NCI-H2107 treated with DMSO at 0.1 percent for 48 hours (cell line): ENCODE data around the gene ALDH5A1.
"Not testable (repeated sequence)": the region's sequence is repeated elsewhere in the genome, so short reads cannot be mapped to it uniquely, and the experiment has no call there.

Experiments used
- DNase-seq: peaks from one replicate; lab custom pipeline; 2025; ENCODE audit not compliant: unreplicated experiment; lab: John Stamatoyannopoulos, UW

Gene ALDH5A1

DNA sequence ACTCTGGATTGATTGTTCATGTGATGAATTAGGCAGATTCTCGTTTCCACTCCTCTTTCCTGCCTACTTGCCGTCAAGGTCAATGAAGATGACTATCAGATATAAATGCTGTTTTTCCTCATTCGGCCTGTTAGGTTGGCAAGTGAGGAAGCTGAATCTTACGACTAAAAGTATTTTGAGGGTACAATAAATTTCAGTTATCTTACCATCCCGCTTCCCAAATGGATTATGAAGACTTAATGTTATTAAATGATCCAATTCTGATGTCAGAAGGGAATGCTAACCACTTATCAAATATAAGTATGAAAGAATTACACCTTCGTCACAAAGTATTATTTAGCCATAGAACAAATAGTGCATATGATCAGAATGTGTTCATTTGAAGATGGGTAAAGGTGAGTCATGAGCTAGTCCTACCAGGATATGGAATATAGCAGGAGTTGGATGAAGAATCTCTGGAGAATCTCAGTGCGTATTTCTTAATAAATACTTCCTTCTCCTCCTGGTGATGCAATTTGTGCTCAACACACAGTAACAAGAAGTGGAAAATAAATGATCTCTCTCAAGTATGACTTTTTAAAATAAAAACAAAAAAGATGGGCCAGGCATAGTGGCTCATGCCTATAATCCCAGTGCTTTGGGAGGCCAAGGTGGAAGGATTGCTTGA lies 10.0 kb upstream of the ALDH5A1 start:
- DNase-seq = no peak

DNA sequence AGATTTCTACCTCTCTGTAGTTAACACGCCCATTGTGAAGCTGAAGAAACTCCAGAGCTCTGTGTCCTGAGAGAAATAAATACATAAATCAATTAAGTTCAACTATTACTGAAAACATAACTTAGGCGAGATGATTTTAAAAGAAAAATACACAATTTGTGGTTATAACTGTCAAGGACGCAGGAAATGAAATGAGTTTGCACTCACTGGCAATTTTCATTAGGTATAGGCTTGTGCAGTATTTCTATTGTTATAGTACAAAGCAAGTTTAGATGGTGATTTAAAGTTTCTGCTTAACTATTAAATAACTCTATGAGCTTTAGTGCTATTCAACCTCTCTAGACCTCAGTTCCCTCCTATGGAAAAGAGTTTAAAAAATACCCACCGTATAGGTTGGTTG lies 8.7 kb upstream of the ALDH5A1 start:
- DNase-seq = no peak

DNA sequence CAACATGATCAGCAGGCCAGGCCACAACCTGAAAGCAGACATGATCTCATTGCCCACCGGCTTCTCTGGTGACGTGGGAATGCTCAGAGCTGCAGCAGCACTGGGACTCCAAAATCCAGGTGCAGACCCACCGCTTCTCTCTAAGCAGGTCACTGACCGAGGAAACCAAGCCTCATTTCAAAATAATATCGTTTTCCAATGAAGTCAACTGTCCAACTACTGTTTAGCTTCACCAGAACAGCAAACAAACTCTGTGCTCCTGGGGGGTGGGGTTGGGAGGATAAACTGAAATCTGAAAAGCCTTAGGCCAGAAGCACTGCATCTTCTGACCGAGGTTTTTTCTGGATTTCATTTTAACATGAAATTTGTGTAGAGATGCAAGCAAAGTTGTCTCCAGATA lies 5.3 kb upstream of the ALDH5A1 start, which contains the start of gene GPLD1:
GPLD1 (minus strand) TSS at position 109 of the 400 bp plus-strand sequence; CDS start at position 42, 67 bp downstream.
- no peak for DNase-seq

GRCh38 chr6:24489881-24490280 lies 4.9 kb upstream of the ALDH5A1 start:
- DNase-seq = no peak

GRCh38 chr6:24490948-24491347 lies 3.8 kb upstream of the ALDH5A1 start:
- DNase-seq = no peak

DNA sequence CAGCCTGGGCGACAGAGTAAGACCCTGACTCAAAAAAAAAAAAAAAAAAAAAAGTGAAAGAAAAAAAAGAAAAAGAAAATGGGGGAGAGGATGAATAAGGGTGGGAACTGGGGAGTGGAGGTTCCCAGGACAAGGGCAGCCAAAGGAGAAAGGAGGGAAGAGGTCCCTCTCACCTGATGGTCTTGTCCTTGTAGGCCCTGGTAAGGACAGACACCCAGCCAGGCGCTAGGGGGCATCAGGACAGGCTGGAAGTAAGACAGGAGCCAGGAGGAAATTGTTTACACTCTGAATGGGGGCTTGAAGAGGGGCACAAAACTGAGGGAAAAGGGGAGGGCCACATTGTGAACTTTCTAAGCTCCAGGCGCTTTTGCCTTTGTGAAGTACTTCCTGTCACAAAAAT lies 2.3 kb upstream of the ALDH5A1 start:
- DNase-seq = no peak

- no peak for DNase-seq
Observed at GRCh38 chr6:24493945-24494820, 586 bp upstream of the ALDH5A1 start.

- no peak for DNase-seq
Observed at GRCh38 chr6:24497254-24497970, 2.6 kb downstream of the ALDH5A1 start.

GRCh38 chr6:24500683-24501082 lies 5.9 kb downstream of the ALDH5A1 start:
- DNase-seq = no peak

DNA sequence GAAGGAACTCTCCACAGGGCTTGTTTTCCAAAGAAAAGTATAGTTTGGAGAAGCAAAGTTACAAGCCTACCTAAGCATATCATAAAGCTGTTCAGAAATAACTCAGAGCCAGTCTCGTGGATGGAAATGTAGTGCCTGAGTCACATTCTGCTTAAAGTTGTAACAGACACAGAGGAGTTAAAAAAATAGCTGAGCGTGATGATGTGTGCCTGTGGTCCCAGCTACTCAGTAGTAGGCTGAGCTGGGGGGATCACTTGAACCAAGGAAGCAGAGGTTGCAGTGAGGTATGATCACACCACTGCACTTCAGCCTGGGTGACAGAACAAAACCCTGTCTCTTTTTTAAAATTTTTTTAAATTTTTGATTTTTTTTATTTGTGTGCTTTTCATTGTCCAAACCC lies 6.6 kb downstream of the ALDH5A1 start:
- no peak for DNase-seq

- no peak for DNase-seq
Observed at GRCh38 chr6:24501914-24502313, 7.1 kb downstream of the ALDH5A1 start.

DNA sequence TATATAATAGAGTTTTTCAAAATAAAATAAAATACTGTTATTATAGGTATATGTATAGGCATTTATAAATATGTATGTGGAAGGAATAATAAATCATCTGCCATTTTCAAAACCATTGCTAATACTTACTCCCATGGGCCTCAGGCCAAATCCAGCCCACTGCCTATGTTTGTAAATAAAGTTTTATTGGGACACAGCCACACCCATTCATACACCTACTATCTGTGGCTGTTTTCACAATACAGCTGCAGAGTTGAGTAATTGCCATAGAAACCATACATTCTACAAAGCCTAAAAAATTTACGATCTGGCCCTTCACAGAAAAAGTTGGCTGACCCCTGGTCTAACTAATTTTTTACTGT lies 9.5 kb downstream of the ALDH5A1 start:
- DNase-seq = no peak

GRCh38 chr6:24504649-24505586 lies 10.1 kb downstream of the ALDH5A1 start:
- no peak for DNase-seq

GRCh38 chr6:24506814-24507520 lies 12.2 kb downstream of the ALDH5A1 start:
- DNase-seq = no peak

DNA sequence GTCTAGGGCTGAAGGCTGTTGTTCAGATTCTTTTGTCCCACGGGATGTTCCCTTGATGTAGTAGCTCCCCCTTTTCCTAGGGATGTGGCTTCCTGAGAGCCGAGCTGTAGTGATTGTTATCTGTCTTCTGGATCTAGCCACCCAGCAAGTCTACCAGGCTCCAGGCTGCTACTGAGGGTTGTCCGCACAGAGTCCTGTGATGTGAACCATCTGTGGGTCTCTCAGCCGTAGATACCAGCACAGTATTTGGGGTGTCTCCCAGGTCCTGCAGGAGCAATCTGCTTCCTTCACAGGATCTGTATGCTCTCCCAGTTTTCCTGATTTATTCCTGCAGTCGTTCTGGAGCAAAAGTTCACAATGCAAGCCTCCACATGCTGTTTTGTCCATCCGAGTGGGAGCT lies 17.2 kb downstream of the ALDH5A1 start:
- DNase-seq = not testable (repeated sequence)

- DNase-seq = no peak
Observed at GRCh38 chr6:24513602-24514001, 18.8 kb downstream of the ALDH5A1 start.

DNA sequence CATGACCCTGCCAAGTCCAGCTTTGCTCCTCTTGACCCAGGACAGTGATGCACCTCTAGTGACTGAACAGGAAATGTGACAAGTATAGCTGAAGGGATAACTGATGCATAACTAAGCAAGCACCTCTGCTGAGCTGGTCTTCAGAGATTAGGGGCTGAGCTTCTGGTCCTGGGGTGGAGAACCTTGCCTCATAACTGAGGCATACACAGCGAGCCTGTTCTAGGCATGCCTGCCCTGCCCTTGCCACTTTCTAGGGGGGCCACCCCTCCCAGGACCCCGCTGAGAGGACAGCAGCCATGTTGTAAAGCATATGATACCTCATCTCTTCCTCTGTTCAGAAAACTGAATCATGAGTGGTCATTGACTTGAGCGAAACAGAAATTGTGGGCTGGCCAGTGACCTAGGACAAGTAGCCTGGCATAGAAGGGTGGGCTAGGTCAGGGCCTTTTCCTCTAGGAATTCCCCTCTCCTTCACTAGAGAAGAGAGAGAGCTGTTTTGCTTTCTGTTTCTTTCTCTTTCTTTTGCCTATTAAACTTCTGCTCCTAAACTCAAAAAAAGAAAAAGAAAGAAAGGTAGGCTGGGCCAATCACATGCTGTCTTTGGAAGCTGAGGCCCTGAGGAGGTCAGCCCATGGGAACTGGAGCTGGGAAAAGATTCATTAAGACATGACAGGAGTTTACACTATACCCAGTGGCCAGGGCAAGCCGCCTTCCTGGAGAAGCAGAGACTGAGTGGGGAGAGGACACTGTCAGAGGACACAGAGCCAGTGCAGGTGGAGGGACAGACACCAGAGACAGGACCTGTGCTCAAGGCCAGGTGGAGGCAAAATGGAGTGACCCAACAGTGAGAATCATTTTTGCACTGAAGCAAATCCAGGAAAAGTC lies 23.1 kb downstream of the ALDH5A1 start:
- DNase-seq = no peak

DNA sequence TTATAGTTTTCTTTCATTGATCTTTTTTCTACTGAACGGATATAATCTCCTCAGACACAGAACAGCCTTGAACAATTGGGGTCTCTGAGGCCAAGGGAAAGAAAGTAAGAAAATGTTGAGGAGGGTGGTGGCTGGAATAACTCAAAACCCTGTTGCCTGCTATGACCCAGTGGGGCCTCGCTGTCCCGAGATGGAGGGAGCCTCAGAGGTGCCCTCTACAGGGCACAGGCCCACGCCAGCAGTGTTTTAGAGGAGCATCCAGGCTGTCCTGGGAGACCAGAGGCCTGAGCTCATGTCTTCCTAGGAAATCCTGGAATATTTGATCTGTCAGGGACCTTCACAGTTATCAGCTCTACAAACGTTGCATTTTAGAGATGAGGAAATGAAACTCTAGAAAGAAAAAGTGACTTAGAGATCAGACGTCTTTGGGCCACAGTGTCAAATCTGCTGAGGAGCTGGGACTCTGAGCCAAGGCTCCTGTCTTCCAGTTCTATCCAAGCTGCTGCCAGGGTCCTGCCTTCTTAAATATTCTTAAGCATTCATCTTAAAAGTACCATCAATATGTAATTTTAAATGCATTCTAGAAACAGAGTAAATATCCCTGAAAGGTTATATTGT lies 26.3 kb downstream of the ALDH5A1 start:
- no peak for DNase-seq
